HG03103 (cell line): ENCODE measurements around the gene NIN.

Experiments used
- ATAC-seq: cut with Tn5 transposase; IDR thresholded peaks from one replicate; pipeline ENCODE4 v1.9.1; 2021; ENCODE audit warnings: low read depth; ENCODE audit not compliant: unreplicated experiment

NIN gene, protein sequence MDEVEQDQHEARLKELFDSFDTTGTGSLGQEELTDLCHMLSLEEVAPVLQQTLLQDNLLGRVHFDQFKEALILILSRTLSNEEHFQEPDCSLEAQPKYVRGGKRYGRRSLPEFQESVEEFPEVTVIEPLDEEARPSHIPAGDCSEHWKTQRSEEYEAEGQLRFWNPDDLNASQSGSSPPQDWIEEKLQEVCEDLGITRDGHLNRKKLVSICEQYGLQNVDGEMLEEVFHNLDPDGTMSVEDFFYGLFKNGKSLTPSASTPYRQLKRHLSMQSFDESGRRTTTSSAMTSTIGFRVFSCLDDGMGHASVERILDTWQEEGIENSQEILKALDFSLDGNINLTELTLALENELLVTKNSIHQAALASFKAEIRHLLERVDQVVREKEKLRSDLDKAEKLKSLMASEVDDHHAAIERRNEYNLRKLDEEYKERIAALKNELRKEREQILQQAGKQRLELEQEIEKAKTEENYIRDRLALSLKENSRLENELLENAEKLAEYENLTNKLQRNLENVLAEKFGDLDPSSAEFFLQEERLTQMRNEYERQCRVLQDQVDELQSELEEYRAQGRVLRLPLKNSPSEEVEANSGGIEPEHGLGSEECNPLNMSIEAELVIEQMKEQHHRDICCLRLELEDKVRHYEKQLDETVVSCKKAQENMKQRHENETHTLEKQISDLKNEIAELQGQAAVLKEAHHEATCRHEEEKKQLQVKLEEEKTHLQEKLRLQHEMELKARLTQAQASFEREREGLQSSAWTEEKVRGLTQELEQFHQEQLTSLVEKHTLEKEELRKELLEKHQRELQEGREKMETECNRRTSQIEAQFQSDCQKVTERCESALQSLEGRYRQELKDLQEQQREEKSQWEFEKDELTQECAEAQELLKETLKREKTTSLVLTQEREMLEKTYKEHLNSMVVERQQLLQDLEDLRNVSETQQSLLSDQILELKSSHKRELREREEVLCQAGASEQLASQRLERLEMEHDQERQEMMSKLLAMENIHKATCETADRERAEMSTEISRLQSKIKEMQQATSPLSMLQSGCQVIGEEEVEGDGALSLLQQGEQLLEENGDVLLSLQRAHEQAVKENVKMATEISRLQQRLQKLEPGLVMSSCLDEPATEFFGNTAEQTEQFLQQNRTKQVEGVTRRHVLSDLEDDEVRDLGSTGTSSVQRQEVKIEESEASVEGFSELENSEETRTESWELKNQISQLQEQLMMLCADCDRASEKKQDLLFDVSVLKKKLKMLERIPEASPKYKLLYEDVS (N-terminal part only)

DNA sequence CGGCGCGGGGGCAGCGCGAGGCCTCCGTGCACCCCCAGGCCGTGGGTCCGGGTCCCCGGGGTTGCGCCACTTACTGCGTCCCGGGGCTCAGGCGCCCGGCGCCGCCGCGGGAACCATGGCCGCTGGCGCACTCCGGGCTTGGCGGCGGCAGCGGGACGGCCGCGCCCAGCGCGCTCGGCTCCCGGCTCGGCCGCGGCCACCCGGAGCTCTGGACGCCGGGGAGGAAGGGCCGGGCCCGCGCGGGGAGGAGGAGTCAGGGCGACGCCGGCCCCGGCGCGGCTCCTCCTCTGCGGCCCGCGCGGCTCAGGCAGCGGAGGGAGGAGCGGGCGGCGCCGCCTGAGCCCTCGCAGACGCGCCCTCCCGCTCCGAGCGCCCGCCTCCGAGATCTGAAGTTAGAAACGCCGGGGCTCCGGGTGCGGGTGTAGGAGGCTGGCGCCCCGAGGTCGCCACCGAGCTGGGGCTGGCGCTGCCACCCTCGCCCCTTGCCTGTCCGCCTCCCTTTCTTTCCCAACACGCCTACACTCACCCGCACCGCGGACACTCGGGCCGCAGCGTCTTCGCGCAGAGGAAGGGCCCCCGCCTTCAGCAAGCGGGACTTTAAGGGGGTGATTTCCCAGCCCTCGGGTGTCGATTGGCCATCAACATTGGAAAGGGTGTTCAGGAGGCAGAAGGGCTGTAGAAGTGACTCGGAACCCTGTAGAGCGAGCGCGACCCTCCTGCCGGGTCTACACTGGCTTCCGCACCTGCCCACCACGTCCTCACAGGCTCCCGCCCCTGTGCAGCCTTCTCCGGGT lies at the start of gene NIN:
NIN (minus strand) TSS at position 231 of the 794 bp plus-strand sequence. CDS start 9,106 bp downstream, outside the sequence.
- ATAC-seq: peak; percentile 70

DNA sequence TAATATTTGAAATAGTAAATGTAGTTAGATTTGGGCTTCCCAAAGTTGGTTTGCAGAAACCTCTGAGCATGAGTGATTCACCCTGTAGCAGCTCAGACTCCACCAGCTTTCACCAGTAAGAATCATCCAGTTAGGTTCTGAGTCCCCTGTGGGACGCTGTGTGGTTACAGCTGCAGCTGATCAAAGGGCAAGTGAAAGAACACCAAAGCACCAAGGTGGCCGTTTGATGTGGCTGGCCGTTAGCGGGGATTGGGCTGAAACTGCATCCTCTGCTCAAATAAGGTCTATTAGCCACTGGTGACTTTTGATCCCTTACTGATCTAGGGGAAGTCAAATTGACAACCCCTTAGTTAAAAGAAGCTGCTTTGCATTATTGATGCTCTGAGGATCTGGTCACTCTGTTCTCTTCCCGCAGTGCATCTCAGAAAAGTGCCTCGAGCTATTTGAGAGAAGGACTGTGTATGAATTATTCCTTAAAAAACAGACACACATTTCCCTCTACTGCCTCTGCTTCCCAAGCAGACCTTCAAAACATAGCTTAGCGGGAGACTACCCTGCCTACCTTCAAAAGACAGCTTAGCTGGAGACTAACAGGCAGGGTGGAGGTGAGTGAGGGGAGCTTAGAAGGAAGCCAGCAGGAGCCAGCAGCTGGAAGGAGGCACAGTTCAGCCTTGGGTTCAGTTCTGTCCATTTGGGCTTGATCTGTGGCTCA lies 44.6 kb upstream of the NIN start:
- peak; percentile 95 for ATAC-seq

DNA sequence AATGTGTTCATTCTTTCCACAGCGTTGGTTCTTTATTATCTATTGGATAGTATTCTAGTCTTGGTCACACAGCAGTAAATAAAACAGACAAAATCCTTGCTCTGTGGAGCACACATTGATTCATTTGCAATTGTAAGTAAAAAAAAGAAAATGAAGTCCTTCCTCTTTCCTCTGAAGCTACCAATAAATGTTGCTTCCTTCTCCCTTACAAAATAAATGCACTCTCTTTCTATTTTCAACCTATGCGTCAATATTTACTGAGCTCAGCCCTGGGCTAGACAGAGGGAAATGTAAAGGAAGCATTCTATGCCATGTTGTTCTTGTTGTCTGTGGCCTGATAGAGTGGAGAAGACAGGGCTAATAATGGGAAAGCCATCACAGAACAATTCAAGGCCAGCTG lies 43.8 kb upstream of the NIN start:
- no peak for ATAC-seq

DNA sequence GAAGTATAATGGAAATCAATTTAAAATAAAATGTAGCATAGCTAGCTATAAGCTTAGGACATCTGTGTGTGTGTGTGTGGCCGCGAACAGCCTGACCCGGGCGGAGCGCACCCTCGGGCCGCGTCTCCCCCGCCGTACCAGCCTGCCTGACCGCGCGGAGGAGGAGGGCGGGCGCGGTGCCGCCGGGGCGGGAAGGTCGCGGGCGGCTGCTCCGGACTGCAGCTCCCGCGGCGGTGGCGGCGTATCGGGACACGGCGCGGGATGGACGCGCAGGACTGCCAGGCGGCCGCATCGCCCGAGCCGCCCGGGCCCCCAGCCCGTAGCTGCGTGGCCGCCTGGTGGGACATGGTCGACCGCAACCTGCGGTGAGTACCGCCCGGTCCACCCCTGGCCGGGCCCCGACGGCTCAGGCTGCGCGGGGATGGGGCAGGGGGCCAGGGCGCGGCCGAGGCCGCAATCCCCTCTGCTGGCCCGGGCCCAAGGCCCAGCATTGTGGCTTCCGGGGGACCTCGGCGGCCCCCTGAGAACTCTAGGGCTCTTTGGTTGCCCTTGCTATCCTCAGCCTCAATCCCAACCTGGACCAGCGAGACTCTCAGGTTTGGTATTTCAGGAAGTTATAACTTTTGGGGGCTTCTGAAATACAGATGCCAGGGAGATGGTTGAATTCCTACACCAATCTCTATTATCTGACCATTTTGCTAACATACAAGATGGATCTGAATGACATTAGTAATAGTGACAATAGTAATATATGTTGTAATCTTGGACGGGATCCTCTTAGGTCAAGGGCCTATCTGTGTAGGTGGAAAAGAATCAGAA lies 41.2 kb upstream of the NIN start, which contains the start of gene ABHD12B:
ABHD12B (plus strand) TSS at position 140 of the 819 bp plus-strand sequence; CDS start at position 262, 122 bp downstream.
- ATAC-seq: no peak

DNA sequence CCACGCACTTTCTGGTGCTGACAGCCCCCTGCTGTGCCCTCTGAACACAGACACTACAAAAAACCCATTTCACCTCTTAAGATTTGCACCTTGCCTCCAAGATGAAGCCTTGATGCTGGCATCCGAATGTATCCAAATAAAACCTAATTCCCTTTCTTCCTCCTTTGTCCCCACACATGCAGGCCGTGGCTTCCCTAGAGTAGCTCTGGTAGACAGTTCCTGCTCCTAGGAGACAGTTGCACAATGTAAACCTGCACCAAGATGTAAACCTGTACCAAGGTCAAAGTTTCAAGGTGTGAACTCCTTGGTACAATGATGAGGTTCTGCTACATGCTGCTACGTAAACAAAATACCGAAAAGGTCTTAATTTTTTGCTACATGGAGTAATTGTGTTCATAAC lies 40.3 kb upstream of the NIN start:
- ATAC-seq: no peak

DNA sequence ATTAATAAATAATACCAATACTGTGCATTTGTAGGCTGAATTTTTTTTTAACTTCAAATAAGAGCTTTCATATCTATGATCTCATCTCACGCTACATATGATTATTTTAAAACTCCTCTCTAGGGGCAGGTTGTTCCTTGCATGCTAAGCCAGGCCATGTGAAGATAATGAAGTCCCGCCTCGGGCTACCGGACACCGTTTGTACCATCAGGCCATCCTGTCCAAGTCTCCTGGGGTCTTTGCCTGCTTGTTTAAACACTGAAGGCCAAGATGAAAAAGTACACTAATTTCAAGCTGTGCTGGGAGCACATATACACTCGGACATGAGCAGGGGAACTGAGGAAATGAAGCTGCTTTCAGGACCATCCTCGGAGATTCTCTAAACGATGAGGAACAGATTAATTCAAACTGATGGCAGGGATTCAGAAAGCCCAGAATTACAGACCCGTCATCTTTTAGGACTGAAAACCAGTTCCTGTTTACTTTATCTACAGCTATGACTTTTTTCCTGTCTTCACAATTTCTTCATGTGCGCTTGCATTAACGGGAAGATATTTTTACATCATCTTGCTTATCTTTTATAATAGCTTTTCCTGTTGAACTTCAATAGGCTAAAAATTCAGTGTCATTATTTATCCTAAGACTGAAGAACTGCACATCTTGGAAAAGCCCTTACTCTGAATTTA lies 34.6 kb upstream of the NIN start:
- ATAC-seq: no peak

DNA sequence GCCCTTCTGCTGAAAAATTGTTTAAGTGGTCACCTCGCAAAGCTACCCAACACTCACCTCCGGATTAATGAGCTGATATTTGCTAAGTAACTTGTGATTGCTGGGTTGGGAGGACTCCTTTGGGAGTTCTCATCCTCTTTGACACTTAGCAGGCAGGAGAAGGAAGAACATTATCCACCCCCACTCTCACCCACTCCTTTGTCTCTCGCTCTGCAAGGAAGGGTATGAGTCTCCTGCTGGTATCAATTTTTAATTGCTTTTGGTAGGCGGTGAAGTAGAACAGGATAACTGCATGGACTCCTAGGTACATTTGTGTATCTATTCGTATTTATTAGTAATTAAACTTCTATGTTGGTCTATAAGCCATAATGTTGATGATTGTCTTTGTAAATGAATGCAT lies 34.0 kb upstream of the NIN start:
- no peak for ATAC-seq

DNA sequence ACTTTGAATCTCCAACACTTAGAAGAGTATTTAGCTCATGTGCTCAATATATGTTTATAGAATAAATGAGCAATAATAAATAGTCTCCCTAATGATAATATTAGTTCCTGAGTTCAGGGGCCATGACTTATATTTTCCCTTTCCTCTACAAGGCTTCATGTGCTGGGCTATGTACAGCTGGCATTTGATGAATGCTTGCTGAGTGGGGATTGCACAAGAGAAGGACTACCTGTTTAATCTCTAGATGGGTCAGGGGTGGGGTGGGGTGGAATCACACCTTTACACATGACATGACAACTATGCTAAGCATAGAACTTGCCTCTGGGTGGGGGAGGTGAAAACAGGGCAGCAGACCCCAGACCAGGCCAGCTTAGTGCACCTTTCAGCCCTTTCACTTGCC lies 33.3 kb upstream of the NIN start:
- no peak for ATAC-seq

DNA sequence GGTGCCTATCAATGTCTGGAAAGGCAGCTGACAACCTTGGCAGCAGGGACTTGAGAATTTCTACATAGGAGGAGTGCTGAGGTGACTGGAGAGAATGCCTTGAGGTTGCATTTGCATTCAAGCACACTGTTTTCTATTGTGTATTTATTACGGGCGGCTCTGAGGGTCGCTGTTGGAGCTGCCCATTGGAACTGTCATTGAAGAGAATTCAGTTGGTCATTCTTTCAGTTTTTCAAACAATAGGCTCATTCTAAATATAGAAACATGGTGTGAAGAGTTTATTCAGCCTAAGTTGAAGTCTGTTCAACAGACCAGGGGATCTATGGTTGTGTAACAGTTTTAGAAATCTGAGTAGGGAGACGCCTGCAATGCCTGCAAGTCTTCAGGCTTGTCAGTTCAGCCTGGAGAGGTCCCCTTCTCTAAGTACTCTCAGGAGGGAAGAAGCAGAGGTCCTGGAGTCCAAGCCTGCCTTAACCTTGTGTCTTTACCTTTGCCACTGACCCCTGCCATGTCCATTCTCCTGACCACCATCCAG lies 31.1 kb upstream of the NIN start:
- ATAC-seq: no peak

DNA sequence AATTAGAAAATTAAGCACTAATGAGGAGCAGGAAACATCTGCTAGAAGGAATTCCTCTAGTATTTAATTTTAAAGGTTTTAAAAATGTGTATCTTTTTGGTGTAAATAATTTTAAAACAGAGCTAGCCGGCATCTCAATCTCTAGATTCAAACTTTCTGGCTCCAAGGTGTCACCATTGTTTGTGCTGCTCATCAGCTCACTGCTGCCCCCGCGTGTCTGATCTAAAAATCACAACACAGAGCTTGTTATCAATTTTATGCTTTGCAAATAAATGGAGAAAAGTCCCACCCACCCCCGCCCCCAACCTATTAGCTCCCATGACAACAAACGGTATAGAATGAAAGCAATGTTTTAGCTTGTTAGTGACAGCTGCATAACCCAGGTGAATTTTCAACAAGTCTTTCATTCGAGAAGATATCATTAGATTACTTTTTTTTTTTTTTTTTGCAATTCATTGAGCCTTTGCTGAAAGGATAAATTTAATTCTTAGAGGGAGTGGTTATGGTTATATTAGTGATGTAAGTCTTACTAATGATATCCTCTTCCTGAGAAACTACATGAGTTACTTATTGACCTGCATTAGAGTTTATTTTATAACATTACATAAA lies 29.6 kb upstream of the NIN start:
- no peak for ATAC-seq

DNA sequence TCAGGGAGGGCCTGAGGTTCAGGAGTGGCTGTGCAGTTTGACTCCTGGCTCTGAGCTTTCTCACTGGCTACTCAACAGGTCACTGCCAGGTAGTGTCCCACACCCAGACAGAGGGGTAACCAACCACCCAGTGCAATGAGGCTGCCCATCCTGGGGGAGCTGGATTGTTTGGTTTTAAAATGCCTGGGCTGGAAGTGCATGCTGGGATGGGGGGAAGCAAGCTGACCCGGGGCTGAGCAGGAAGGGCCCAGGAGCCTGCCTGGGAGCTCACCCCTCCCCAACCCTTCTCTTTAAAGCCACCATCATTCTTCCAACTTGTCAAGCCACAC lies 28.3 kb upstream of the NIN start:
- no peak for ATAC-seq

DNA sequence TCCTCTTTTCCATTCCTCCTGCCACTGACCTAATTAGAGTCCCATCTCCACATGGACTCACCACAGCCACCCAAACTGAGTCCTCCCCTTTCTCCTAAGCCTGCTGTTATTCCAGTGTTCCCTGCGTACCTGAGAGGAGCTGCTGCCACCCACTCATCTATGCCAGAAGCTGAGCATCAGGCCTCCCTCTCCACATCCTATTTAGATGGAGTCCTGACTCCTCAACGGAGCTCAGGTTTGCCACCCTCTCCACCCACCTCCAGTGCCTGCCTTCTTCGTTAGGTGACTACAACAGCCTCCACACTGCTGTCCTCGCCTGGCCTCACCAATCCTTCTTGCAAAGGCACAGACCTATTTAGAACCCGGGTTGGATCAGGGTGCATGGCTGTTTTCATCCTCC lies 25.7 kb upstream of the NIN start:
- ATAC-seq: no peak

DNA sequence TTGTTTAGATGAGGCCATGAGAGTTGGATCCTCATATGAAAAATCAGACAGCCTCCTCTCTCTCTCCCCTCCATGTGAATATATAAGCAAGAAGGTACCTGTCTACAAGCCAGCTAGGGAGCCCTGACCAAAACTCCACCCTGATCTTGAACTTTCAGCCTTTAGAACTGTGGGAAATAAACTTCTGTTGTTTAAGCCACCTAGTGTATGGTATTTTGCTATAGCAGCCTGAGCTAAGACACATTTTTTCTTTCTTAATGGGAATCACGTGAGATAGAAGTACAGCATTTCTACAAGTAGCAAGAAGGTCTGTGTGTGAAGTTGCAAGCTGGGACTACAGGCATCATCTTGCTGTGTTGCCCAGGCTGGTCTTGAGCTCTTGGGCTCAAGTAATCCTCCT lies 24.6 kb upstream of the NIN start:
- ATAC-seq: no peak

DNA sequence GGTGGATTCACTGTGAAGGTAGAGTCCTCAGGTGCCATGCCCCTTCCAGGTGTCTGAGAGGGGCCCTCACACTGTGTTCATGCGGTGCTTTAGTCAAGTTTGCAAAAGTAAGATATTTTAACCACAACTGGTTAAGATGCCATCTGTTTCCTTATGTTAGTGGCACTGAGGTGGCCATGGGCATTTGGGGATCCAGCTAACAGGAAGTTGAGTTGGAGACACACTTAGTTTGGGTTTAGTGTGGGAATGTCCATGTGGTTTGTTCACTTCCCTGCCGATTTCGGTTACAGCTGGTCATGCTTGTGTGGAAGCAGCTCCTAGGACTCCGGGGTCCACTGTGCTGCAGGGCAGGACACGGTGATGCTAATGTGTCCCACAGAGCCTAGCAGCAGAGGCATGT lies 23.6 kb upstream of the NIN start:
- ATAC-seq: no peak

DNA sequence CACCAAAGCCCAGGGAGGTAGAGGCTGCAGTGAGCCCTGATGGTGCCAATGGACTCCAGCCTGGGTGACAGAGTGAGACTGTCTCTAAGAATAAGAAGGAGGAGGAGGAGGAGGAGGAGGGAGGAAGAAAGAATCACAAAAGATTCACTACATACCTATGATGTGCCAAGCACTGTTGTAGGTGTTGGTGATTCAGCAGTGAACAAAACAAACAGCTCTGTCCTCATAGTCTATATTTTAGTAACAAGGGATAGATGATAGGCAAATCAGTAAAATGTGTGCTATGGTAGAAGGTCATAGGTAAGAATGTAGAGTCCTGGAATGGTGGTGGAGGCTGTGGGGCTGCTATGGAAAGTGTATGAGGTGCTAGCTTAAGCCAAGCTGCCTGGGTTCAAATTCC lies 22.9 kb upstream of the NIN start:
- ATAC-seq: no peak

DNA sequence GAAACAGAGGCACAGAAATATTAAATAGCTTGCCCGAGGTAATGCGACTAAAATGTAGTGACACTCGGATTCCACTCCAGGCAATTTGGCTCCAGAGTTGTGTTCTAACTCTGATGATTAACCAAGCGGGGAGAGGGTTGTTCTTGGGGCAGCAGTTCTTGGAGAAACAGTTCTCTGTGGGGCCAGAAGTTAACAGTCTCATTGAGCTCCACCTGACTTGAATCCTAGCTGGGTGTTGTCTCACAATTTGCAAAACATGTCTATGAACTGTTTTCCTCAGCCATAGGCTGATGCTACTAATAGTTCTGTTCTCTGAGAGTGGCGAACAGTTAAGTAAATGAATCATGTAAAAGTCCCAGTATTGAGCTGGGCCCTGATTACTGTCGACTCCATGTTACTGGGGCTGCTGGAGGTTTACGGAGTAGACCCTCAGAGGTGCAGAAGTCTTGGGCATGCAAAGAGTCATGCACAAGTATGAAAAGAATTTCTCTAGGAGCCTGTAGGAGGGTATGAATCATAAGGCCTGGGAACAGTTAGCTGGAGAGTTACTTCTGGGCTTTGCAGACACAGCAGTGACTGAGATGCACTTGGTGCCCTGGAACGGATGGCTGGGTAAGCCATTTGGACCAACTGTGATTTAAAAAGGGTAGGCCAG lies 15.4 kb upstream of the NIN start:
- ATAC-seq: no peak

DNA sequence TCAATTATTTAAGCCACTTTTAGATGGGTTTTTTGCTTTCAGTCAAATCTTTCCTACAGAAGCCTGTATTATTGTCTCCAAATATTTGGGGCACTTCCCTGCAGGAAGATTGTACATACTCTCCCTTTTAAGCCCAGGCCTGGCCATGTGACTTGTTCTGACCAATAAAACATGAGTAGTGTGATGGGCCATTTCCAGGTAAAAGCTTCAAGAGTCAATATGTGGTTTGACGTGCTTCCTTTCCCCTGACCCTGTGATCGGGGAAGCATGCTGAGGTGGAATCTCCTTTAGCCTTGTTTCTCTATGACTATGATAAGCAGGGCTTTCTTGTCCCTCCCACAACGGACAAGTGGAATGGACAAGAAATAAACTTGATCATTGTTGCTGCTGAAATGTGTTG lies 14.2 kb upstream of the NIN start:
- no peak for ATAC-seq
